ENCODE measurements around the gene PALLD. TPM values are rescaled to one million over a fixed set of nuclear protein-coding genes. Genes with fewer than 3 reads are reported as not detected.
A peak's percentile ranks its signal among the peaks of the same experiment; 100 is the strongest.

The PALLD gene
- total and polyA plus RNA-seq, 2 donors (not counting 3 experiments of a cell fraction or from before 2014, with no cell fraction given): 13.4 to 48.2 TPM

GRCh38 chr4:168488869-168489274 is 8.0 kb upstream of the PALLD start:
- FAIRE-seq: no peak
- no peak overlapping the region for H2AFZ ChIP-seq (ENCODE audit: low read depth, low read length)
- no peak overlapping the region for H3K4me3 ChIP-seq (replicated peaks in 1 of 3; ENCODE audit: insufficient read depth in 1 of 3, low read depth in 1 of 3, low read length in 3 of 3)
- no peaks in the 10 kb centered on the region for H3K36me3 ChIP-seq (ENCODE audit: control insufficient read depth in 2 of 2, extremely low read depth in 1 of 2, insufficient read depth in 2 of 2, low read length in 2 of 2)
- H3K4me1 ChIP-seq (ENCODE audit: control insufficient read depth, extremely low read depth, insufficient read depth, low read length): peaks cover 2% of the 10 kb centered on the region
- no peaks in the 10 kb centered on the region for H3K9me1 ChIP-seq (replicated peaks; ENCODE audit: control insufficient read depth, extremely low read depth, insufficient read depth, low read length)
- no peaks in the 10 kb centered on the region for H3K79me2 ChIP-seq (ENCODE audit: control insufficient read depth, insufficient read depth, low read length)
- H3K4me2 ChIP-seq (ENCODE audit: insufficient read depth, low read length): no peak overlapping the region
- no peak for TF ChIP-seq GATA2 (IDR thresholded peaks at IDR 0.05; ENCODE audit: insufficient read depth, insufficient read length, low read depth, low read length)
- ChIA-PET POLR2A (no interaction called here), CTCF (no interaction called here)
- no peak overlapping the region for H3K9ac ChIP-seq (replicated peaks; ENCODE audit: extremely low read depth, insufficient read depth, low read length)
- dilution Hi-C loops (cut with MboI; ENCODE audit: extremely low pct_ligation_motif_present, low sequenced_read_pairs) (no loop called here), intact Hi-C loops (cut with micrococcal nuclease) (loop anchor here (10.0 kb wide), 1 partner anchor 304 kb away; no protein-coding TSS in a partner anchor)
- no TSS peak for BruUV-seq (replicated peaks)
- H3K27me3 ChIP-seq (ENCODE audit: control insufficient read depth in 2 of 2, insufficient read depth in 2 of 2, low read length in 2 of 2): no peaks in the 10 kb centered on the region
- H3K9me3 ChIP-seq (replicated peaks; ENCODE audit: control insufficient read depth, insufficient read depth, low read length): no peaks in the 10 kb centered on the region
- peak; percentile 27 for DNase-seq (ENCODE audit: low read depth, low spot score)
- H3K27ac ChIP-seq (ENCODE audit: insufficient read depth, low read depth, low read length): no peak overlapping the region
- no peaks in the 10 kb centered on the region for H4K20me1 ChIP-seq (replicated peaks; ENCODE audit: control insufficient read depth, extremely low read depth, insufficient read depth, low read length)

GRCh38 chr4:168489616-168490015 is 7.2 kb upstream of the PALLD start:
- Histone ChIP-seq H3K27ac (ENCODE audit: insufficient read depth, low read depth, low read length) (no peak overlapping the region), H3K4me3 (replicated peaks in 1 of 3; ENCODE audit: insufficient read depth in 1 of 3, low read depth in 1 of 3, low read length in 3 of 3) (no peak overlapping the region), H4K20me1 (replicated peaks; ENCODE audit: control insufficient read depth, extremely low read depth, insufficient read depth, low read length) (no peaks in the 10 kb centered on the region), H3K9ac (replicated peaks; ENCODE audit: extremely low read depth, insufficient read depth, low read length) (no peak overlapping the region), H3K27me3 (ENCODE audit: control insufficient read depth in 2 of 2, insufficient read depth in 2 of 2, low read length in 2 of 2) (no peaks in the 10 kb centered on the region), H3K36me3 (ENCODE audit: control insufficient read depth in 2 of 2, extremely low read depth in 1 of 2, insufficient read depth in 2 of 2, low read length in 2 of 2) (no peaks in the 10 kb centered on the region), H3K4me2 (ENCODE audit: insufficient read depth, low read length) (no peak overlapping the region), H3K79me2 (ENCODE audit: control insufficient read depth, insufficient read depth, low read length) (no peaks in the 10 kb centered on the region), H3K9me1 (replicated peaks; ENCODE audit: control insufficient read depth, extremely low read depth, insufficient read depth, low read length) (no peaks in the 10 kb centered on the region), H3K9me3 (replicated peaks; ENCODE audit: control insufficient read depth, insufficient read depth, low read length) (no peaks in the 10 kb centered on the region), H2AFZ (ENCODE audit: low read depth, low read length) (no peak overlapping the region), H3K4me1 (ENCODE audit: control insufficient read depth, extremely low read depth, insufficient read depth, low read length) (peaks cover 2% of the 10 kb centered on the region)
- no peak for TF ChIP-seq POLR2AphosphoS5 (IDR thresholded peaks at IDR 0.05; ENCODE audit: insufficient read depth, low read depth, low read length)
- TF ChIP-seq POLR2A (IDR thresholded peaks at IDR 0.05; ENCODE audit: low read depth, low read length): no peak
- TF ChIP-seq FOS (IDR thresholded peaks at IDR 0.05; ENCODE audit: borderline replicate concordance, insufficient read depth, low read length): no peak
- intact Hi-C loops (cut with micrococcal nuclease) (loop anchor here (10.0 kb wide), 1 partner anchor 305 kb away; no protein-coding TSS in a partner anchor), dilution Hi-C loops (cut with MboI; ENCODE audit: extremely low pct_ligation_motif_present, low sequenced_read_pairs) (no loop called here)
- FAIRE-seq (no peak), DNase-seq (ENCODE audit: low read depth, low spot score) (no peak)
- ChIA-PET POLR2A (no interaction called here), CTCF (no interaction called here)
- BruUV-seq (replicated peaks): no TSS peak

All from endothelial cell of umbilical vein (primary cell).